Measurements from ENCODE around the gene CNOT10.

The CNOT10 gene

GRCh38 chr3:32816439-32817256 is 131.7 kb downstream of the CNOT10 start (continued):
- TF ChIP-seq ZFHX2 (tag by site-specific recombination; conservative IDR thresholded peaks at IDR 0.05) (peak; percentile 44; the same call in 1 of the 2 replicates), ZNF837 (tag by site-specific recombination; IDR thresholded peaks at IDR 0.05) (no peak), ZNF335 (tag by site-specific recombination; conservative IDR thresholded peaks at IDR 0.05) (0 out of 2 replicates have a peak, but pooled peaks have one; percentile 11), ZNF221 (tag by site-specific recombination; IDR thresholded peaks at IDR 0.05; ENCODE audit: borderline replicate concordance) (no peak), ZNF677 (tag by site-specific recombination; IDR thresholded peaks at IDR 0.05) (no peak), SP3 (tag by site-specific recombination; IDR thresholded peaks at IDR 0.05) (no peak), ZNF610 (tag by site-specific recombination; IDR thresholded peaks at IDR 0.05; ENCODE audit: borderline replicate concordance) (no peak)
- TF ChIP-seq, protein P1, sequence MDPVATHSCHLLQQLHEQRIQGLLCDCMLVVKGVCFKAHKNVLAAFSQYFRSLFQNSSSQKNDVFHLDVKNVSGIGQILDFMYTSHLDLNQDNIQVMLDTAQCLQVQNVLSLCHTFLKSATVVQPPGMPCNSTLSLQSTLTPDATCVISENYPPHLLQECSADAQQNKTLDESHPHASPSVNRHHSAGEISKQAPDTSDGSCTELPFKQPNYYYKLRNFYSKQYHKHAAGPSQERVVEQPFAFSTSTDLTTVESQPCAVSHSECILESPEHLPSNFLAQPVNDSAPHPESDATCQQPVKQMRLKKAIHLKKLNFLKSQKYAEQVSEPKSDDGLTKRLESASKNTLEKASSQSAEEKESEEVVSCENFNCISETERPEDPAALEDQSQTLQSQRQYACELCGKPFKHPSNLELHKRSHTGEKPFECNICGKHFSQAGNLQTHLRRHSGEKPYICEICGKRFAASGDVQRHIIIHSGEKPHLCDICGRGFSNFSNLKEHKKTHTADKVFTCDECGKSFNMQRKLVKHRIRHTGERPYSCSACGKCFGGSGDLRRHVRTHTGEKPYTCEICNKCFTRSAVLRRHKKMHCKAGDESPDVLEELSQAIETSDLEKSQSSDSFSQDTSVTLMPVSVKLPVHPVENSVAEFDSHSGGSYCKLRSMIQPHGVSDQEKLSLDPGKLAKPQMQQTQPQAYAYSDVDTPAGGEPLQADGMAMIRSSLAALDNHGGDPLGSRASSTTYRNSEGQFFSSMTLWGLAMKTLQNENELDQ (tag by site-specific recombination; IDR thresholded peaks at IDR 0.05; ENCODE audit: low read depth) = no peak

- no peak overlapping the region for H3K4me3 ChIP-seq (ENCODE audit: low read depth, low read length)
Measured at GRCh38 chr3:32817257-32817557, 132.2 kb downstream of the CNOT10 start.

DNA sequence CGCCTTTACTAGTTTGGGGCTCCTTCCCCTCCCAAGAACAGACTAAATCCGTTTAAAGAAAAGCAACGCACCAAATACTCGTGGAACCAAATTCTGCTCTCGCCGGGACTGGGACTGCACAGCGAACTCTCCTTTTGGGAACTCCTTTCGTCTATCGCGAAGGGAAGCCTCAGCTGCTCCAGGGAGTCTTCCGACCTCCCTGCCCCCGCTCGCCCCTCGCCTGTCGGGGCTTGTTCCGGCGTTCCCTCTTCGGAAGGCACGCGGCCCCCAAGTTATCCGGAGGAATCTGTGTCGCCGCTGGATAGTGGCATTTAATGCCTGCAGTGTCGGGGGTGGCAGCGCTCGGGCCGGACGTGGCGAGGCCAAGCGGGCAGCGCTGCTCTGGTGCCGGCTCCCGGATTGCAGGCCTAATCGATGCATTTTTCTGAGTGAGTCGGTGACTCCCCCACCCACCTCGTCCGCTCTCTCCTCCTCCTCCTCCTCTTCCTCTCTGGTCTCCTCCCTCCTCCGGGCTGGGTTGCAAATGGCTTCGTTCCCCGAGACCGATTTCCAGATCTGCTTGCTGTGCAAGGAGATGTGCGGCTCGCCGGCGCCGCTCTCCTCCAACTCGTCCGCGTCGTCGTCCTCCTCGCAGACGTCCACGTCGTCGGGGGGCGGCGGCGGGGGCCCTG is 132.7 kb downstream of the CNOT10 start, which contains the start of gene TRIM71:
Gene TRIM71, plus strand, starts transcription at position 440 of the 671 bp plus-strand sequence. Its CDS starts 84 bp downstream, at position 524.
- POLR2A ChIA-PET = no interaction called here
- Histone ChIP-seq H3K9me3 (ENCODE audit: control insufficient read depth, insufficient read depth, low read depth, low read length) (no peaks in the 10 kb centered on the region), H3K4me3 (ENCODE audit: low read depth, low read length) (peak within 1 kb of the TSS; percentile 35), H3K27ac (ENCODE audit: extremely low read depth, low read depth, low read length) (no peak within 1 kb of the TSS; the same call in 1 of the 2 replicates), H3K36me3 (ENCODE audit: control insufficient read depth in 2 of 2, insufficient read depth in 1 of 2, low read length in 2 of 2) (peaks cover 0 to 20% of the 10 kb centered on the region in 2 experiments; a peak in 1 of 3 replicates), H3K4me1 (ENCODE audit: control insufficient read depth, insufficient read depth, low read length) (no peaks in the 10 kb centered on the region)
- CTCF ChIA-PET = no interaction called here
- TF ChIP-seq PRDM1 (tag by site-specific recombination; IDR thresholded peaks at IDR 0.05) = no peak
- TF ChIP-seq ZIC2 (tag by site-specific recombination; IDR thresholded peaks at IDR 0.05) = no peak
- TF ChIP-seq ZNF214 (tag by site-specific recombination; IDR thresholded peaks at IDR 0.05; ENCODE audit: borderline replicate concordance) = no peak
- TF ChIP-seq ZNF184 (tag by site-specific recombination; IDR thresholded peaks at IDR 0.05) = no peak
- TF ChIP-seq HIC1 (tag by site-specific recombination; IDR thresholded peaks at IDR 0.05) = no peak
- TF ChIP-seq ZSCAN16 (tag by site-specific recombination; IDR thresholded peaks at IDR 0.05) = no peak
- no peak for TF ChIP-seq ZNF155 (tag by site-specific recombination; IDR thresholded peaks at IDR 0.05)
- TF ChIP-seq ZNF341 (tag by site-specific recombination; IDR thresholded peaks at IDR 0.05; ENCODE audit: low read depth) = no peak
- TF ChIP-seq ZNF610 (tag by site-specific recombination; IDR thresholded peaks at IDR 0.05; ENCODE audit: borderline replicate concordance) = no peak
- no peak for TF ChIP-seq ZNF529 (tag by site-specific recombination; IDR thresholded peaks at IDR 0.05; ENCODE audit: insufficient replicate concordance)
- TF ChIP-seq ZSCAN30 (tag by site-specific recombination; IDR thresholded peaks at IDR 0.05) = no peak
- TF ChIP-seq, protein P2, sequence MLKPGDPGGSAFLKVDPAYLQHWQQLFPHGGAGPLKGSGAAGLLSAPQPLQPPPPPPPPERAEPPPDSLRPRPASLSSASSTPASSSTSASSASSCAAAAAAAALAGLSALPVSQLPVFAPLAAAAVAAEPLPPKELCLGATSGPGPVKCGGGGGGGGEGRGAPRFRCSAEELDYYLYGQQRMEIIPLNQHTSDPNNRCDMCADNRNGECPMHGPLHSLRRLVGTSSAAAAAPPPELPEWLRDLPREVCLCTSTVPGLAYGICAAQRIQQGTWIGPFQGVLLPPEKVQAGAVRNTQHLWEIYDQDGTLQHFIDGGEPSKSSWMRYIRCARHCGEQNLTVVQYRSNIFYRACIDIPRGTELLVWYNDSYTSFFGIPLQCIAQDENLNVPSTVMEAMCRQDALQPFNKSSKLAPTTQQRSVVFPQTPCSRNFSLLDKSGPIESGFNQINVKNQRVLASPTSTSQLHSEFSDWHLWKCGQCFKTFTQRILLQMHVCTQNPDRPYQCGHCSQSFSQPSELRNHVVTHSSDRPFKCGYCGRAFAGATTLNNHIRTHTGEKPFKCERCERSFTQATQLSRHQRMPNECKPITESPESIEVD (tag by site-specific recombination; IDR thresholded peaks at IDR 0.05) = no peak
- TF ChIP-seq ZNF629 (tag by site-specific recombination; IDR thresholded peaks at IDR 0.05) = no peak
- TF ChIP-seq ZNF747 (tag by site-specific recombination; IDR thresholded peaks at IDR 0.05) = no peak
- no peak for TF ChIP-seq GLI2 (tag by site-specific recombination; IDR thresholded peaks at IDR 0.05; ENCODE audit: borderline replicate concordance, low read depth)
- TF ChIP-seq, protein P3, sequence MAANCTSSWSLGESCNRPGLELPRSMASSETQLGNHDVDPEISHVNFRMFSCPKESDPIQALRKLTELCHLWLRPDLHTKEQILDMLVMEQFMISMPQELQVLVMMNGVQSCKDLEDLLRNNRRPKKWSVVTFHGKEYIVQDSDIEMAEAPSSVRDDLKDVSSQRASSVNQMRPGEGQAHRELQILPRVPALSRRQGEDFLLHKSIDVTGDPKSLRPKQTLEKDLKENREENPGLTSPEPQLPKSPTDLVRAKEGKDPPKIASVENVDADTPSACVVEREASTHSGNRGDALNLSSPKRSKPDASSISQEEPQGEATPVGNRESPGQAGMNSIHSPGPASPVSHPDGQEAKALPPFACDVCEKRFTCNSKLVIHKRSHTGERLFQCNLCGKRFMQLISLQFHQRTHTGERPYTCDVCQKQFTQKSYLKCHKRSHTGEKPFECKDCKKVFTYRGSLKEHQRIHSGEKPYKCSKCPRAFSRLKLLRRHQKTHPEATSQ (tag by site-specific recombination; IDR thresholded peaks at IDR 0.05) = no peak

More at GRCh38 chr3:32817257-32817557, 132.2 kb downstream of the CNOT10 start:
- ChIA-PET POLR2A (no interaction called here), CTCF (no interaction called here)
- H3K4me1 ChIP-seq (ENCODE audit: control insufficient read depth, insufficient read depth, low read length) = no peaks in the 10 kb centered on the region
- H3K27ac ChIP-seq (ENCODE audit: extremely low read depth, low read depth, low read length) = no peak overlapping the region; the same call in 1 of the 2 replicates
- no peaks in the 10 kb centered on the region for H3K9me3 ChIP-seq (ENCODE audit: control insufficient read depth, insufficient read depth, low read depth, low read length)
- peaks cover 0 to 20% of the 10 kb centered on the region in 2 experiments; a peak in 1 of 3 replicates for H3K36me3 ChIP-seq (ENCODE audit: control insufficient read depth in 2 of 2, insufficient read depth in 1 of 2, low read length in 2 of 2)
- TF ChIP-seq SETDB1 (IDR thresholded peaks at IDR 0.05; ENCODE audit: insufficient read length, low read length) (peak; percentile 64), ZBTB7A (tag by site-specific recombination; IDR thresholded peaks at IDR 0.05; ENCODE audit: low read depth) (no peak)

Measured in HEK293 (cell line).